SK-N-MC (cell line): ENCODE measurements around the gene KCNAB3.

Experiments used
- DNase-seq: peaks from one replicate; pipeline ENCODE4 v3.0.0-alpha.2; 2011; ENCODE audit warnings: low read depth, low spot score
- H3K27ac ChIP-seq: fragments of 200-600 bp; sonication (generic); 2 replicates; pipeline ENCODE4 v1.5.1; 2016; ENCODE audit warnings: mixed run types
- H3K36me3 ChIP-seq: fragments of 200-600 bp; sonication (generic); 2 replicates; pipeline ENCODE4 v1.6.1; 2017; ENCODE audit warnings: antibody characterized with exemption, low read length, mixed read lengths; ENCODE audit not compliant: insufficient read depth
- H3K4me3 ChIP-seq: fragments of 200-600 bp; sonication (generic); 2 replicates; pipeline ENCODE4 v1.5.1; 2016
- H3K9ac ChIP-seq: fragments of 200-600 bp; sonication (generic); 2 replicates; pipeline ENCODE4 v1.8.0; 2017; ENCODE audit warnings: mixed run types, mixed read lengths; ENCODE audit not compliant: insufficient read length
- H3K9me3 ChIP-seq: fragments of 200-600 bp; sonication (generic); 2 replicates; pipeline ENCODE4 v1.6.1; 2017; ENCODE audit warnings: low read depth, mild to moderate bottlenecking, antibody characterized with exemption, low read length, moderate library complexity, mixed read lengths
- EZH2 ChIP-seq: fragments of 200-600 bp; sonication (generic); IDR thresholded peaks from one replicate; pipeline ENCODE4 v1.6.1; 2017; ENCODE audit warnings: antibody characterized with exemption
- FOXP2 ChIP-seq: optimal IDR thresholded peaks from 2 replicates; pipeline ENCODE3; 2011; ENCODE audit warnings: mild to moderate bottlenecking, moderate library complexity; ENCODE audit not compliant: insufficient read depth; ENCODE audit errors: extremely low read length, control extremely low read depth
- POLR2AphosphoS5 ChIP-seq: IDR thresholded peaks from 2 replicates; pipeline ENCODE4 v1.6.1; 2012; ENCODE audit warnings: mild to moderate bottlenecking, low read depth, low read length, borderline replicate concordance

The KCNAB3 gene

GRCh38 chr17:7930841-7931631 is 1.4 kb upstream of the KCNAB3 start:
- H3K27ac ChIP-seq: no peak overlapping the region
- peaks cover 15% of the 10 kb centered on the region for H3K36me3 ChIP-seq
- no peak for DNase-seq
- no peak for TF ChIP-seq POLR2AphosphoS5
- no peaks in the 10 kb centered on the region for H3K9me3 ChIP-seq
- peak overlapping the region; percentile 100 for H3K4me3 ChIP-seq
- H3K9ac ChIP-seq: peak overlapping the region; percentile 85

GRCh38 chr17:7927596-7927995 is 2.1 kb downstream of the KCNAB3 start:
- Histone ChIP-seq H3K9ac (no peak overlapping the region), H3K9me3 (no peaks in the 10 kb centered on the region), H3K27ac (no peak overlapping the region), H3K36me3 (no peaks in the 10 kb centered on the region; the same call in 1 of the 2 replicates), H3K4me3 (no peak overlapping the region)
- DNase-seq: no peak
- no peak for TF ChIP-seq EZH2
- TF ChIP-seq POLR2AphosphoS5: no peak
- no peak for TF ChIP-seq FOXP2

GRCh38 chr17:7922845-7923628 is 6.6 kb downstream of the KCNAB3 start:
- DNase-seq: no peak

GRCh38 chr17:7922269-7922844 is 7.3 kb downstream of the KCNAB3 start:
- Histone ChIP-seq H3K27ac (no peak overlapping the region), H3K9ac (no peak overlapping the region), H3K36me3 (no peaks in the 10 kb centered on the region; the same call in 1 of the 2 replicates), H3K9me3 (no peaks in the 10 kb centered on the region), H3K4me3 (no peak overlapping the region)
- DNase-seq: no peak
- TF ChIP-seq POLR2AphosphoS5 (no peak), EZH2 (no peak), FOXP2 (no peak)

More at GRCh38 chr17:7922845-7923628, 6.6 kb downstream of the KCNAB3 start:
- H3K4me3 ChIP-seq: no peak overlapping the region
- H3K9ac ChIP-seq: no peak overlapping the region
- no peak for TF ChIP-seq POLR2AphosphoS5
- no peaks in the 10 kb centered on the region; the same call in 1 of the 2 replicates for H3K36me3 ChIP-seq
- no peaks in the 10 kb centered on the region for H3K9me3 ChIP-seq
- no peak overlapping the region for H3K27ac ChIP-seq

GRCh38 chr17:7916808-7917207 is 12.8 kb downstream of the KCNAB3 start:
- no peak for DNase-seq
- Histone ChIP-seq H3K27ac (no peak overlapping the region), H3K9me3 (no peaks in the 10 kb centered on the region), H3K4me3 (no peak overlapping the region), H3K36me3 (peaks cover 8% of the 10 kb centered on the region; the same call in 1 of the 2 replicates), H3K9ac (no peak overlapping the region)
- no peak for TF ChIP-seq POLR2AphosphoS5
- no peak for TF ChIP-seq EZH2
- TF ChIP-seq FOXP2: no peak

GRCh38 chr17:7916385-7916682 is 13.3 kb downstream of the KCNAB3 start:
- H3K27ac ChIP-seq: peak overlapping the region; percentile 81
- H3K4me3 ChIP-seq: peak overlapping the region; percentile 61
- H3K9ac ChIP-seq: peak overlapping the region; percentile 68
- TF ChIP-seq POLR2AphosphoS5 (no peak), FOXP2 (no peak), EZH2 (no peak)
- H3K9me3 ChIP-seq: no peaks in the 10 kb centered on the region
- peaks cover 13% of the 10 kb centered on the region for H3K36me3 ChIP-seq
- no peak for DNase-seq

- TF ChIP-seq FOXP2: no peak
- peak; percentile 25; the same call in 1 of the 2 replicates for TF ChIP-seq POLR2AphosphoS5
- no peak for TF ChIP-seq EZH2
- H3K4me3 ChIP-seq: peak within 1 kb of the TSS; percentile 74
- peak within 1 kb of the TSS; percentile 81 for H3K27ac ChIP-seq
- peaks cover 18% of the 10 kb centered on the region for H3K36me3 ChIP-seq
- H3K9me3 ChIP-seq: no peaks in the 10 kb centered on the region
- peak within 1 kb of the TSS; percentile 68 for H3K9ac ChIP-seq
- peak; percentile 85 for DNase-seq
These were observed 13.9 kb downstream of the KCNAB3 start, which contains the start of gene RNF227 for GRCh38 chr17:7915611-7916384. Gene RNF227 (minus strand): TSS chr17:7916289. CDS start chr17:7916195, 94 bp downstream.

- DNase-seq: no peak
- Histone ChIP-seq H3K9ac (peak overlapping the region; percentile 6), H3K9me3 (no peaks in the 10 kb centered on the region), H3K36me3 (peaks cover 24% of the 10 kb centered on the region), H3K4me3 (peak overlapping the region; percentile 74), H3K27ac (peak overlapping the region; percentile 54; the same call in 1 of the 2 replicates)
- TF ChIP-seq FOXP2: no peak
- TF ChIP-seq EZH2: no peak
These were observed 14.5 kb downstream of the KCNAB3 start for GRCh38 chr17:7915179-7915610.
